Panc1 (cell line): ENCODE results near the gene CD101. TPM values are rescaled to one million over a fixed set of nuclear protein-coding genes. Genes with fewer than 3 reads are reported as not detected.

Experiments used
- ATAC-seq: fragments of 200-7000 bp; cut with Tn5 transposase; 2 replicates; pipeline ENCODE4 v1.9.1; 2020; ENCODE audit warnings: mild to moderate bottlenecking, moderate library complexity
- BruUV-seq: library from RNA; stranded (reverse); fragments of 400-500 nt; replicated peaks from 2 replicates; lab custom pipeline; 2021; lab: Mats Ljungman, UMichigan
- CTCF ChIA-PET: fragments of 300-600 bp; sonication (Branson Sonifier 250); formaldehyde crosslinking; loops from one replicate; lab custom pipeline; 2022; ENCODE audit warnings: antibody characterized with exemption; lab: Charles Lee
- POLR2A ChIA-PET: fragments of 300-600 bp; sonication (Branson Sonifier 250); formaldehyde crosslinking; loops from one replicate; lab custom pipeline; 2022; ENCODE audit warnings: antibody characterized with exemption; lab: Charles Lee
- DNase-seq: peaks from one replicate; pipeline ENCODE4 v3.0.0-alpha.2; 2010; ENCODE audit warnings: low read depth, low spot score
- H3K27ac ChIP-seq: 2 replicates; pipeline ENCODE4 v1.5.1; 2011; ENCODE audit warnings: mild to moderate bottlenecking, low read length, inconsistent platforms
- H3K27me3 ChIP-seq: fragments of 200-500 bp; sonication (Bioruptor generic); 2 replicates; pipeline ENCODE4 v1.6.0; 2014; ENCODE audit warnings: low read length, inconsistent platforms; ENCODE audit not compliant: control insufficient read depth, insufficient read depth
- H3K36me3 ChIP-seq: fragments of 200-500 bp; sonication (Bioruptor generic); 2 replicates; pipeline ENCODE4 v1.5.1; 2014; ENCODE audit warnings: inconsistent platforms, mild to moderate bottlenecking, low read length, moderate library complexity; ENCODE audit not compliant: control insufficient read depth, insufficient read depth
- H3K4me1 ChIP-seq: 2 replicates; pipeline ENCODE4 v1.5.1; 2011; ENCODE audit warnings: inconsistent platforms, mild to moderate bottlenecking, low read length, moderate library complexity; ENCODE audit not compliant: control insufficient read depth, insufficient read depth
- H3K4me3 ChIP-seq, 2 experiments: 2 replicates each; pipeline ENCODE4 v1.5.1; 2011 to 2012; ENCODE audit warnings: low read depth in 2 of 2, low read length in 2 of 2, mild to moderate bottlenecking in 2 of 2, inconsistent platforms in 1 of 2, moderate library complexity in 1 of 2
- H3K9me3 ChIP-seq: fragments of 200-500 bp; sonication (Bioruptor generic); 2 replicates; pipeline ENCODE4 v1.5.1; 2014; ENCODE audit warnings: low read depth, mild to moderate bottlenecking, inconsistent platforms, low read length, moderate library complexity; ENCODE audit not compliant: control insufficient read depth, insufficient read depth
- CTCF ChIP-seq: fragments of 450-650 bp; IDR thresholded peaks from 2 replicates; pipeline ENCODE4 v1.5.1; 2017; ENCODE audit warnings: mild to moderate bottlenecking
- POLR2AphosphoS5 ChIP-seq: IDR thresholded peaks from 2 replicates; pipeline ENCODE4 v1.6.1; 2012; ENCODE audit warnings: mild to moderate bottlenecking, low read depth, low read length, moderate library complexity
- REST ChIP-seq, 2 experiments: IDR thresholded peaks; 2 replicates each; pipeline ENCODE4 v1.6.1; 2011 to 2012; ENCODE audit warnings: low read depth in 2 of 2, control low read depth in 1 of 2, low read length in 1 of 2, mild to moderate bottlenecking in 1 of 2, moderate library complexity in 1 of 2; ENCODE audit not compliant: insufficient read depth in 1 of 2
- SIN3A ChIP-seq: IDR thresholded peaks from 2 replicates; pipeline ENCODE4 v1.6.1; 2012; ENCODE audit warnings: low read depth, mild to moderate bottlenecking, low read length, moderate library complexity, borderline replicate concordance; ENCODE audit not compliant: insufficient read depth
- TCF7L2 ChIP-seq: IDR thresholded peaks from 2 replicates; pipeline ENCODE4 v1.6.1; 2011; ENCODE audit warnings: mild to moderate bottlenecking, low read depth, low read length, inconsistent platforms
- in situ Hi-C: cut with HindIII; loops from 2 replicates; pipeline ENCODE4 v1.10.0; 2016; ENCODE audit warnings: low sequenced_read_pairs, low pct_unique_long_range_greater_than_20kb
- intact Hi-C: fragments of 100-400 bp; cut with micrococcal nuclease; formaldehyde crosslinking; loops from one replicate; pipeline ENCODE4 v1.10.0; 2022; ENCODE audit not compliant: unreplicated experiment
- total RNA-seq: library from RNA; stranded (reverse); gene quantifications from one replicate; pipeline ENCODE4 v1.2.1, GENCODE V29; 2021; ENCODE audit not compliant: unreplicated experiment

The CD101 gene
- total RNA-seq, 1 experiment from 2014 or later, result not detected

- CTCF ChIA-PET, result no interaction called here
- BruUV-seq, result no TSS peak
- no peak overlapping the region for H3K27ac ChIP-seq
Observed at GRCh38 chr1:117008656-117009055, 7.1 kb downstream of the CD101 start.

GRCh38 chr1:117009132-117009531, 7.6 kb downstream of the CD101 start:
- Histone ChIP-seq H3K36me3 (no peaks in the 10 kb centered on the region), H3K4me1 (no peaks in the 10 kb centered on the region), H3K4me3 (no peak overlapping the region), H3K27me3 (no peaks in the 10 kb centered on the region), H3K9me3 (no peaks in the 10 kb centered on the region), H3K27ac (no peak overlapping the region)
- in situ Hi-C loops, result no loop called here
- BruUV-seq, result no TSS peak
- ChIA-PET POLR2A (no interaction called here), CTCF (no interaction called here)
- DNase-seq (no peak), ATAC-seq (no peak)
- intact Hi-C loops, result no loop called here
- no peak for TF ChIP-seq CTCF
- TF ChIP-seq TCF7L2, result no peak
- TF ChIP-seq POLR2AphosphoS5, result no peak
- no peak for TF ChIP-seq REST (IDR thresholded peaks at IDR 0.05; ENCODE audit: insufficient read depth in 1 of 2, low read depth in 2 of 2, low read length in 1 of 2)
- no peak for TF ChIP-seq SIN3A

More at GRCh38 chr1:117008656-117009055, 7.1 kb downstream of the CD101 start:
- H3K27me3 ChIP-seq, result no peaks in the 10 kb centered on the region
- H3K36me3 ChIP-seq, result no peaks in the 10 kb centered on the region
- in situ Hi-C loops (no loop called here), intact Hi-C loops (no loop called here)
- no peaks in the 10 kb centered on the region for H3K9me3 ChIP-seq
- no peaks in the 10 kb centered on the region for H3K4me1 ChIP-seq
- DNase-seq, result no peak
- POLR2A ChIA-PET, result no interaction called here
- no peak overlapping the region for H3K4me3 ChIP-seq
- ATAC-seq, result no peak
- no peak for TF ChIP-seq SIN3A
- TF ChIP-seq CTCF, result no peak
- no peak for TF ChIP-seq REST (IDR thresholded peaks at IDR 0.05; ENCODE audit: insufficient read depth in 1 of 2, low read depth in 2 of 2, low read length in 1 of 2)
